Bronchial epithelial cell (primary cell): ENCODE results near the gene CDC14B. TPM values are rescaled to one million over a fixed set of nuclear protein-coding genes. Genes with fewer than 3 reads are reported as not detected.
"Not testable (repeated sequence)": the region's sequence is repeated elsewhere in the genome, so short reads cannot be mapped to it uniquely, and the experiment has no call there.

ENCODE experiments used
- DNase-seq: peaks from one replicate; pipeline ENCODE4 v3.0.0-alpha.2; 2010; ENCODE audit warnings: low read depth
- FAIRE-seq: peaks from 2 replicates; lab custom pipeline; 2011; peaks lifted over from hg19 to GRCh38; lab: Jason Lieb, UNC
- H3K27me3 ChIP-seq: 2 replicates; pipeline ENCODE4 v1.5.1; 2011; ENCODE audit warnings: low read length; ENCODE audit not compliant: control insufficient read depth, insufficient read depth
- H3K36me3 ChIP-seq: 2 replicates; pipeline ENCODE4 v1.5.1; 2011; ENCODE audit warnings: low read length; ENCODE audit not compliant: control insufficient read depth, insufficient read depth
- H3K4me3 ChIP-seq: 2 replicates; pipeline ENCODE4 v1.5.1; 2011; ENCODE audit warnings: mild to moderate bottlenecking, low read depth, low read length, control low read depth
- CTCF ChIP-seq: IDR thresholded peaks from 2 replicates; pipeline ENCODE4 v1.5.1; 2011; ENCODE audit warnings: mild to moderate bottlenecking, moderate library complexity, low read length, control low read depth, inconsistent platforms; ENCODE audit not compliant: insufficient read depth, severe bottlenecking
- total RNA-seq: library from RNA; depleted of rRNA; stranded (reverse); fragments of >200 nt; gene quantifications from 2 replicates; pipeline ENCODE4 v1.2.1, GENCODE V29; 2014

Gene CDC14B
- total RNA-seq, 1 donor from 2014 or later = 11.6 TPM

GRCh38 chr9:96638606-96639364 is 19.1 kb upstream of the CDC14B start:
- no peak overlapping the region for H3K4me3 ChIP-seq
- DNase-seq = no peak
- H3K36me3 ChIP-seq = no peaks in the 10 kb centered on the region
- H3K27me3 ChIP-seq = no peaks in the 10 kb centered on the region
- TF ChIP-seq CTCF = no peak
- FAIRE-seq = no peak

- DNase-seq (no peak), FAIRE-seq (no peak)
- Histone ChIP-seq H3K36me3 (no peaks in the 10 kb centered on the region), H3K4me3 (no peak overlapping the region), H3K27me3 (no peaks in the 10 kb centered on the region)
- no peak for TF ChIP-seq CTCF
Observed at GRCh38 chr9:96636368-96636767, 16.7 kb upstream of the CDC14B start.

- not testable (repeated sequence) for H3K4me3 ChIP-seq, DNase-seq, H3K36me3 ChIP-seq, FAIRE-seq, H3K27me3 ChIP-seq
Observed at GRCh38 chr9:96633579-96633978, 13.9 kb upstream of the CDC14B start.

- FAIRE-seq = no peak
- TF ChIP-seq CTCF = no peak
- H3K36me3 ChIP-seq = no peaks in the 10 kb centered on the region
- H3K4me3 ChIP-seq = no peak overlapping the region
- no peak for DNase-seq
- no peaks in the 10 kb centered on the region for H3K27me3 ChIP-seq
Observed at GRCh38 chr9:96626912-96627311, 7.3 kb upstream of the CDC14B start.

GRCh38 chr9:96621618-96622017 is 2.0 kb upstream of the CDC14B start:
- TF ChIP-seq CTCF = no peak
- DNase-seq (no peak), FAIRE-seq (no peak)
- Histone ChIP-seq H3K27me3 (no peaks in the 10 kb centered on the region), H3K4me3 (no peak overlapping the region), H3K36me3 (no peaks in the 10 kb centered on the region)

- no peak for TF ChIP-seq CTCF
- DNase-seq (no peak), FAIRE-seq (no peak)
- Histone ChIP-seq H3K27me3 (no peaks in the 10 kb centered on the region), H3K4me3 (no peak overlapping the region), H3K36me3 (no peaks in the 10 kb centered on the region)
Observed at GRCh38 chr9:96620832-96621269, 1.2 kb upstream of the CDC14B start.
